ENCODE data around the gene IFNGR2. TPM values are rescaled to one million over a fixed set of nuclear protein-coding genes. Genes with fewer than 3 reads are reported as not detected.

Gene IFNGR2
- total RNA-seq, 1 donor from 2014 or later: 42.4 TPM

GRCh38 chr21:33392284-33392985, 10.8 kb upstream of the IFNGR2 start:
- no peak for FAIRE-seq
- Histone ChIP-seq H3K4me3 (ENCODE audit: low read depth, low read length) (no peak overlapping the region), H3K27me3 (ENCODE audit: control insufficient read depth, insufficient read depth, low read length) (no peaks in the 10 kb centered on the region), H3K36me3 (ENCODE audit: control insufficient read depth, insufficient read depth, low read length) (no peaks in the 10 kb centered on the region)
- no peak for TF ChIP-seq CTCF (IDR thresholded peaks at IDR 0.05; ENCODE audit: insufficient read depth, low read length, severe bottlenecking)
- no peak for DNase-seq (ENCODE audit: low read depth)

- FAIRE-seq (no peak), DNase-seq (ENCODE audit: low read depth) (no peak)
- no peaks in the 10 kb centered on the region for H3K27me3 ChIP-seq (ENCODE audit: control insufficient read depth, insufficient read depth, low read length)
- no peak for TF ChIP-seq CTCF (IDR thresholded peaks at IDR 0.05; ENCODE audit: insufficient read depth, low read length, severe bottlenecking)
- no peaks in the 10 kb centered on the region for H3K36me3 ChIP-seq (ENCODE audit: control insufficient read depth, insufficient read depth, low read length)
- no peak overlapping the region for H3K4me3 ChIP-seq (ENCODE audit: low read depth, low read length)
These were observed 9.9 kb upstream of the IFNGR2 start for GRCh38 chr21:33393348-33393747.

- no peak for TF ChIP-seq CTCF (IDR thresholded peaks at IDR 0.05; ENCODE audit: insufficient read depth, low read length, severe bottlenecking)
- DNase-seq (ENCODE audit: low read depth) (no peak), FAIRE-seq (no peak)
- no peak overlapping the region for H3K4me3 ChIP-seq (ENCODE audit: low read depth, low read length)
- no peaks in the 10 kb centered on the region for H3K36me3 ChIP-seq (ENCODE audit: control insufficient read depth, insufficient read depth, low read length)
- no peaks in the 10 kb centered on the region for H3K27me3 ChIP-seq (ENCODE audit: control insufficient read depth, insufficient read depth, low read length)
These were observed 9.0 kb upstream of the IFNGR2 start for GRCh38 chr21:33394260-33394659.

GRCh38 chr21:33395891-33396331, 7.3 kb upstream of the IFNGR2 start:
- H3K36me3 ChIP-seq (ENCODE audit: control insufficient read depth, insufficient read depth, low read length): no peaks in the 10 kb centered on the region
- no peak for TF ChIP-seq CTCF (IDR thresholded peaks at IDR 0.05; ENCODE audit: insufficient read depth, low read length, severe bottlenecking)
- no peak for FAIRE-seq
- no peaks in the 10 kb centered on the region for H3K27me3 ChIP-seq (ENCODE audit: control insufficient read depth, insufficient read depth, low read length)
- no peak overlapping the region for H3K4me3 ChIP-seq (ENCODE audit: low read depth, low read length)
- DNase-seq (ENCODE audit: low read depth): no peak

- no peak for TF ChIP-seq CTCF (IDR thresholded peaks at IDR 0.05; ENCODE audit: insufficient read depth, low read length, severe bottlenecking)
- Histone ChIP-seq H3K27me3 (ENCODE audit: control insufficient read depth, insufficient read depth, low read length) (no peaks in the 10 kb centered on the region), H3K36me3 (ENCODE audit: control insufficient read depth, insufficient read depth, low read length) (no peaks in the 10 kb centered on the region), H3K4me3 (ENCODE audit: low read depth, low read length) (no peak overlapping the region)
- DNase-seq (ENCODE audit: low read depth): no peak
- no peak for FAIRE-seq
These were observed 6.8 kb upstream of the IFNGR2 start for GRCh38 chr21:33396436-33396835.

GRCh38 chr21:33396951-33397350, 6.3 kb upstream of the IFNGR2 start:
- FAIRE-seq (no peak), DNase-seq (ENCODE audit: low read depth) (peak; percentile 56)
- TF ChIP-seq CTCF (IDR thresholded peaks at IDR 0.05; ENCODE audit: insufficient read depth, low read length, severe bottlenecking): no peak
- no peaks in the 10 kb centered on the region for H3K27me3 ChIP-seq (ENCODE audit: control insufficient read depth, insufficient read depth, low read length)
- no peaks in the 10 kb centered on the region for H3K36me3 ChIP-seq (ENCODE audit: control insufficient read depth, insufficient read depth, low read length)
- no peak overlapping the region for H3K4me3 ChIP-seq (ENCODE audit: low read depth, low read length)

Measured in bronchial epithelial cell (primary cell).